Prostate gland (tissue), 2 donors: Measurements from ENCODE around the gene GUCY1A2. TPM values are rescaled to one million over a fixed set of nuclear protein-coding genes. Genes with fewer than 3 reads are reported as not detected.
A peak's percentile ranks its signal among the peaks of the same experiment; 100 is the strongest.
"Not testable (repeated sequence)": the region's sequence is repeated elsewhere in the genome, so short reads cannot be mapped to it uniquely, and the experiment has no call there.

ENCODE experiments used
- DNase-seq: peaks from one replicate; pipeline ENCODE4 v3.0.0-alpha.2; 2019; ENCODE audit warnings: low spot score
- H3K27ac ChIP-seq, 2 donors: fragments of 200-600 bp; sonication (generic); 2 replicates each; pipeline ENCODE4 v1.5.1; 2017 to 2019
- H3K27me3 ChIP-seq: fragments of 200-600 bp; sonication (generic); replicated peaks from 2 replicates; pipeline ENCODE4 v1.5.1; 2019; ENCODE audit not compliant: insufficient read depth
- H3K36me3 ChIP-seq, 2 donors: fragments of 200-600 bp; sonication (generic); 1 replicate in 1 of 2; 2 replicates in 1 of 2; pipeline versions ENCODE4 v1.5.1 to v1.8.1; 2017 to 2019
- H3K4me1 ChIP-seq: fragments of 200-600 bp; sonication (generic); replicated peaks from 2 replicates; pipeline ENCODE4 v1.5.1; 2019
- H3K4me3 ChIP-seq, 2 donors: fragments of 200-600 bp; sonication (generic); 2 replicates each; pipeline ENCODE4 v1.5.1; 2017 to 2019
- H3K9me3 ChIP-seq: fragments of 200-600 bp; sonication (generic); 2 replicates; pipeline ENCODE4 v1.5.1; 2017
- POLR2A ChIP-seq: fragments of 450-650 bp; IDR thresholded peaks from one replicate; pipeline ENCODE4 v1.6.1; 2016; ENCODE audit warnings: antibody characterized with exemption, mild to moderate bottlenecking
- POLR2AphosphoS5 ChIP-seq: sonication (generic); formaldehyde crosslinking; IDR thresholded peaks from one replicate; pipeline ENCODE4 v1.6.1; 2017; ENCODE audit warnings: antibody characterized with exemption
- WGBS: methylation state at CpG from one replicate; pipeline ENCODE4 v1.1.5; 2018; 5-methylcytosine and 5-hydroxymethylcytosine counted together
- intact Hi-C: fragments of 100-400 bp; cut with DNase I; formaldehyde crosslinking; loops from one replicate; pipeline ENCODE4 v1.14.2; 2022
- total RNA-seq, 2 donors: library from RNA; depleted of rRNA; stranded (reverse); fragments of >200 nt; gene quantifications; one replicate each; pipeline ENCODE4 v1.1.0, GENCODE V29; 2016
- TF ChIP-seq, protein P1 (sequence below), 4 experiments: fragments of 200-600 bp in 2 of 4; fragments of 450-650 bp in 2 of 4; sonication (generic) in 2 of 4; IDR thresholded peaks; 1 replicate in 3 of 4; 2 replicates in 1 of 4; pipeline ENCODE4 v1.5.1; 2016 to 2019; ENCODE audit warnings: antibody characterized with exemption in 4 of 4, mild to moderate bottlenecking in 2 of 4, moderate library complexity in 2 of 4

Gene GUCY1A2, protein sequence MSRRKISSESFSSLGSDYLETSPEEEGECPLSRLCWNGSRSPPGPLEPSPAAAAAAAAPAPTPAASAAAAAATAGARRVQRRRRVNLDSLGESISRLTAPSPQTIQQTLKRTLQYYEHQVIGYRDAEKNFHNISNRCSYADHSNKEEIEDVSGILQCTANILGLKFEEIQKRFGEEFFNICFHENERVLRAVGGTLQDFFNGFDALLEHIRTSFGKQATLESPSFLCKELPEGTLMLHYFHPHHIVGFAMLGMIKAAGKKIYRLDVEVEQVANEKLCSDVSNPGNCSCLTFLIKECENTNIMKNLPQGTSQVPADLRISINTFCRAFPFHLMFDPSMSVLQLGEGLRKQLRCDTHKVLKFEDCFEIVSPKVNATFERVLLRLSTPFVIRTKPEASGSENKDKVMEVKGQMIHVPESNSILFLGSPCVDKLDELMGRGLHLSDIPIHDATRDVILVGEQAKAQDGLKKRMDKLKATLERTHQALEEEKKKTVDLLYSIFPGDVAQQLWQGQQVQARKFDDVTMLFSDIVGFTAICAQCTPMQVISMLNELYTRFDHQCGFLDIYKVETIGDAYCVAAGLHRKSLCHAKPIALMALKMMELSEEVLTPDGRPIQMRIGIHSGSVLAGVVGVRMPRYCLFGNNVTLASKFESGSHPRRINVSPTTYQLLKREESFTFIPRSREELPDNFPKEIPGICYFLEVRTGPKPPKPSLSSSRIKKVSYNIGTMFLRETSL
- total RNA-seq, result 10 to 100 TPM in 1 of 2 donors, 1 to 10 TPM in 1; 1.2 to 15.3 TPM

DNA sequence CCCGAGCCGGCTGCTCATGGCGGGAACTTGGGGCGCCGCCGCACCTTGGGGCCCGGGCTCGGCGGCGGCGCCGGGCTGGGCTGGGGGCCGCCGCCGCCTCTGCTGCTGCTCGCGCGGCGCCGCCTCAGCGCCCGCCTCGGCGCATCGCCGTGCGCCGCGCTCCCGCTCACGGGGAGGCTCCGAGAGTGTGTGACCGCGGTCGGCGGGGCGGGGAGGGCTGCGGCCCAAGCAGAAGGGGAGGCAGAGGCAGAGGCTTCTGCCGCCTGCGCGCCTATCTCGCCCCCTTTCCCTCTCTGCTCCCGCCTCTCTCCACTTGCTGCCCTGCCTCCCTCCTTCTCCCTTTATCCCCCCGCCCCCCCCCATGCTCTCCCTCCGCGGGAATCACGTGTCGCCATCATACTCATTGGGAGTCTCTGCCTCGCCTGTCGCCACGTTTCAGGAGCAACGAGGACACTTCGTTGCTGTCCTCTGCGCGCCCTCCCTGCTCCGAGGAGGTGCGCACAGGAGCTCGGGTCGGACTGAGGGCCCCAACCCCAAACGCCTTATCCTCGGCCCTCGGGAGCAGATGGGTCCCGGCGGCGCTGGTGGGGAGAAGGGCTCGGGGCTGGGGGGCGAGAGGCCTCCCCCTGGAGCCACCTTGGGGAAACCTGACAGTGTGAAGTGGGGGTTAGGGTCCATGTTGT is at the start of gene GUCY1A2:
GUCY1A2 (minus strand) TSS at position 258 of the 683 bp plus-strand sequence. CDS start 421 bp downstream, outside the sequence.
- TF ChIP-seq POLR2A, result no peak
- TF ChIP-seq, protein P1, sequence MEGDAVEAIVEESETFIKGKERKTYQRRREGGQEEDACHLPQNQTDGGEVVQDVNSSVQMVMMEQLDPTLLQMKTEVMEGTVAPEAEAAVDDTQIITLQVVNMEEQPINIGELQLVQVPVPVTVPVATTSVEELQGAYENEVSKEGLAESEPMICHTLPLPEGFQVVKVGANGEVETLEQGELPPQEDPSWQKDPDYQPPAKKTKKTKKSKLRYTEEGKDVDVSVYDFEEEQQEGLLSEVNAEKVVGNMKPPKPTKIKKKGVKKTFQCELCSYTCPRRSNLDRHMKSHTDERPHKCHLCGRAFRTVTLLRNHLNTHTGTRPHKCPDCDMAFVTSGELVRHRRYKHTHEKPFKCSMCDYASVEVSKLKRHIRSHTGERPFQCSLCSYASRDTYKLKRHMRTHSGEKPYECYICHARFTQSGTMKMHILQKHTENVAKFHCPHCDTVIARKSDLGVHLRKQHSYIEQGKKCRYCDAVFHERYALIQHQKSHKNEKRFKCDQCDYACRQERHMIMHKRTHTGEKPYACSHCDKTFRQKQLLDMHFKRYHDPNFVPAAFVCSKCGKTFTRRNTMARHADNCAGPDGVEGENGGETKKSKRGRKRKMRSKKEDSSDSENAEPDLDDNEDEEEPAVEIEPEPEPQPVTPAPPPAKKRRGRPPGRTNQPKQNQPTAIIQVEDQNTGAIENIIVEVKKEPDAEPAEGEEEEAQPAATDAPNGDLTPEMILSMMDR (IDR thresholded peaks at IDR 0.05), result no peak
- TF ChIP-seq POLR2AphosphoS5, result no peak
- 1% methylated on average over 50 of the region's 67 CpGs for WGBS
- peak within 1 kb of the TSS; percentile 36 to 45 for H3K4me3 ChIP-seq

DNA sequence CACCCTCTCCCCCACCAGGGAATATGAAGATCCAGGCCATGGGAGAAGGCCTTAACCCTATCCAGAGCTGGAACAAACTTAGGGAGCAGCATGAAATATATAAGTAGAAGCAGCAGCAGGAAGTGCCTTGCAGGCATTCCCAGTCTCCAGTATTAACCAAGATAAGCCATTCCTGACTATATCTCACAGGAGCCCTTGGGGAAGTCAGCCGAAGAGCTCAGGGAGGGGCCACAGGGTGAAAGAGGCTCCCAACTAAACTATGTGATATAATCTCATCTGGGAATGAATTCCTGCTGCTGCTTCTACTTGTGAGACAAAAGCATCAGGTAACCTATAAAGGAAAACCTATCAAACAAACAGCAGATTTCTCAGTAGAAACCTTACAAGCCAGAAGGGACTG is 36.1 kb upstream of the GUCY1A2 start:
- WGBS, result 46% methylated on average over 1 of the region's 1 CpG
- intact Hi-C loops, result no loop called here
- no peaks in the 10 kb centered on the region for H3K4me1 ChIP-seq
- TF ChIP-seq POLR2AphosphoS5, result no peak
- no peak for TF ChIP-seq POLR2A
- TF ChIP-seq, protein P1 (IDR thresholded peaks at IDR 0.05), result no peak
- H3K4me3 ChIP-seq, result no peak overlapping the region
- H3K36me3 ChIP-seq, result no peaks in the 10 kb centered on the region
- no peaks in the 10 kb centered on the region for H3K9me3 ChIP-seq
- H3K27me3 ChIP-seq, result no peaks in the 10 kb centered on the region
- no peak for DNase-seq
- no peak overlapping the region for H3K27ac ChIP-seq

More for the DNA sequence above, at the start of gene GUCY1A2:
- no peaks in the 10 kb centered on the region for H3K9me3 ChIP-seq
- intact Hi-C loops, result loop anchor here (5.0 kb wide), 3 partner anchors 41 to 786 kb away; no protein-coding TSS in a partner anchor
- peak; percentile 11 for DNase-seq
- no peaks in the 10 kb centered on the region for H3K36me3 ChIP-seq
- peak within 1 kb of the TSS in 1 of 2 donors; percentile 50 for H3K27ac ChIP-seq
- no peaks in the 10 kb centered on the region for H3K27me3 ChIP-seq
- no peaks in the 10 kb centered on the region for H3K4me1 ChIP-seq

GRCh38 chr11:107051332-107051731 is 33.1 kb upstream of the GUCY1A2 start:
- 65% methylated on average over 4 of the region's 4 CpGs for WGBS
- intact Hi-C loops, result not testable (repeated sequence)

DNA sequence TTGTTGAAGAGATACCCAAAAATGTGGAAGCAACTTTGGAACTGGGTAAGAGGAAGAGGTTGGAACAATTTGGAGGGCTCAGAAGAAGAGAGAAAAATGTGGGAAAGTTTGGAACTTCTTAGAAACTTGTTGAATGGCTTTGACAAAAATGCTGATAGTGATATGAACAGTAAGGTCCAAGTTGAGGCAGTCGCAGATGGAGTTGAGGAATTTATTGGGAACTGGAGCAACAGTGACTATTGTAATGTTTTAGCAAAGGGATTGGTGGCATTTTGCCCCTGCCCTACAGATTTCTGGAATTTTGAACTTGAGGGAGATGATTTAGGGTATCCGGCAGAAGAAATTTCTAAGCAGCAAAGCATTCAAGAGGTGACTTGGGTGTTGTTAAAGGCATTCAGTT is 32.6 kb upstream of the GUCY1A2 start:
- intact Hi-C loops, H3K9me3 ChIP-seq, H3K4me3 ChIP-seq, H3K4me1 ChIP-seq, H3K36me3 ChIP-seq, H3K27ac ChIP-seq, DNase-seq, H3K27me3 ChIP-seq: not testable (repeated sequence)
- WGBS, result 100% methylated on average over 2 of the region's 2 CpGs

More at GRCh38 chr11:107051332-107051731, 33.1 kb upstream of the GUCY1A2 start:
- not testable (repeated sequence) for H3K9me3 ChIP-seq, H3K27ac ChIP-seq, H3K4me3 ChIP-seq, H3K36me3 ChIP-seq, H3K27me3 ChIP-seq, DNase-seq, H3K4me1 ChIP-seq

DNA sequence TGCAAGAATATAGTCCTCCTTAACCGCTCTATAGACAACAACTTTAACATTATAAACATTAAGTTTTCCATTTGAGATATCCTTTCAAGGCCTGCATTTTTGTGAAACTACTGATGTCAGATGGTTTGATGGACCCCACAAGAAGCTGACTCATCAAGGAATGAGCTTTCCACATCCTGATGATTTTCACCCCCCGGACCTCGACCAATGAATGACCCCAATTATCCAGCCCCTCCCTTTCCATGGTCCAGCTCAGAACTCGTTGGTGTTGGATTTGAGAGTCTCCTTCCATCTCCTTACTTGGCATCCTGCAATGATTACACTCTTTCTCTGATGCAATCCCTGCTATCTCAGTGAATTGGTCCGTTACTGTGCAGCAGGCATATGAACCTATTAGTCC is 31.8 kb upstream of the GUCY1A2 start:
- WGBS, result 68% methylated on average over 5 of the region's 5 CpGs
- intact Hi-C loops, result no loop called here
- H3K27ac ChIP-seq, result no peak overlapping the region

More for the DNA sequence above, 31.8 kb upstream of the GUCY1A2 start:
- Histone ChIP-seq H3K9me3 (no peaks in the 10 kb centered on the region), H3K4me3 (no peak overlapping the region), H3K36me3 (no peaks in the 10 kb centered on the region), H3K27me3 (no peaks in the 10 kb centered on the region), H3K4me1 (no peaks in the 10 kb centered on the region)
- DNase-seq, result no peak
- TF ChIP-seq POLR2A (no peak), POLR2AphosphoS5 (no peak)
- TF ChIP-seq, protein P1 (IDR thresholded peaks at IDR 0.05), result no peak
